IMR-90 (cell line): ENCODE measurements around the gene TNS1. TPM values are rescaled to one million over a fixed set of nuclear protein-coding genes. Genes with fewer than 3 reads are reported as not detected.

Experiments
- ATAC-seq: fragments of 200-7000 bp; cut with Tn5 transposase; 2 replicates; pipeline ENCODE4 v1.9.1; 2020; ENCODE audit warnings: low read depth, mild to moderate bottlenecking, moderate library complexity
- BruUV-seq: library from RNA; stranded (reverse); fragments of 400-500 nt; replicated peaks from 2 replicates; lab custom pipeline; 2021; lab: Mats Ljungman, UMichigan
- CTCF ChIA-PET: fragments of 300-600 bp; formaldehyde crosslinking; extraction: SDS; loops from one replicate; lab custom pipeline; 2021; ENCODE audit warnings: antibody characterized with exemption; lab: Yijun Ruan, JAX
- POLR2A ChIA-PET: fragments of 300-600 bp; sonication (Branson Sonifier 250); formaldehyde crosslinking; loops from one replicate; lab custom pipeline; 2022; ENCODE audit warnings: antibody characterized with exemption; ENCODE audit not compliant: unreplicated experiment; lab: Charles Lee
- DNase-seq: peaks from one replicate; pipeline ENCODE4 v3.0.0; 2013
- H2AFZ ChIP-seq: replicated peaks from 2 replicates; pipeline ENCODE3; 2013; ENCODE audit warnings: low read length, mild to moderate bottlenecking; ENCODE audit not compliant: poor library complexity
- H2AK5ac ChIP-seq: 2 replicates; pipeline ENCODE4 v1.6.1; 2013; ENCODE audit warnings: low read depth, low read length, inconsistent platforms
- H2AK9ac ChIP-seq: replicated peaks from 2 replicates; pipeline ENCODE3; 2013; ENCODE audit warnings: mild to moderate bottlenecking, low read depth, low read length, moderate library complexity; ENCODE audit not compliant: poor library complexity
- H2BK120ac ChIP-seq: 2 replicates; pipeline ENCODE4 v1.6.1; 2013; ENCODE audit warnings: low read depth, low read length, inconsistent platforms
- H2BK15ac ChIP-seq: 3 replicates; pipeline ENCODE4 v1.6.1; 2013; ENCODE audit warnings: low read depth, low read length, inconsistent platforms
- H2BK20ac ChIP-seq: 2 replicates; pipeline ENCODE4 v1.6.1; 2013; ENCODE audit warnings: low read depth, mild to moderate bottlenecking, inconsistent platforms, low read length, moderate library complexity
- H2BK5ac ChIP-seq: 2 replicates; pipeline ENCODE4 v1.6.1; 2013; ENCODE audit warnings: mild to moderate bottlenecking, low read depth, low read length, inconsistent platforms; ENCODE audit not compliant: poor library complexity, severe bottlenecking
- H3K14ac ChIP-seq: replicated peaks from 2 replicates; pipeline ENCODE4 v1.6.1; 2013; ENCODE audit warnings: low read depth, low read length, inconsistent platforms
- H3K18ac ChIP-seq: 2 replicates; pipeline ENCODE4 v1.6.1; 2013; ENCODE audit warnings: low read depth, low read length, control low read depth
- H3K23ac ChIP-seq: 2 replicates; pipeline ENCODE4 v1.6.1; 2013; ENCODE audit warnings: low read depth, low read length, inconsistent platforms
- H3K27ac ChIP-seq: 2 replicates; pipeline ENCODE4 v1.5.1; 2013; ENCODE audit warnings: mild to moderate bottlenecking, control low read depth, low read length; ENCODE audit not compliant: insufficient read depth
- H3K27me3 ChIP-seq: 2 replicates; pipeline ENCODE4 v1.6.1; 2013; ENCODE audit warnings: low read length; ENCODE audit not compliant: control insufficient read depth, insufficient read depth
- H3K36me3 ChIP-seq: 2 replicates; pipeline ENCODE4 v1.6.1; 2013; ENCODE audit warnings: low read length, mixed read lengths; ENCODE audit not compliant: control insufficient read depth, insufficient read depth
- H3K4ac ChIP-seq: 2 replicates; pipeline ENCODE4 v1.6.1; 2013; ENCODE audit warnings: low read depth, low read length, inconsistent platforms
- H3K4me1 ChIP-seq: 2 replicates; pipeline ENCODE4 v1.6.1; 2013; ENCODE audit warnings: low read length, mixed read lengths; ENCODE audit not compliant: control insufficient read depth, insufficient read depth
- H3K4me2 ChIP-seq: 2 replicates; pipeline ENCODE4 v1.6.1; 2013; ENCODE audit warnings: low read depth, mild to moderate bottlenecking, control low read depth, low read length, moderate library complexity
- H3K4me3 ChIP-seq: 2 replicates; pipeline ENCODE4 v1.5.1; 2013; ENCODE audit warnings: low read depth, mild to moderate bottlenecking, control low read depth, low read length, moderate library complexity; ENCODE audit not compliant: insufficient read depth
- H3K56ac ChIP-seq: 2 replicates; pipeline ENCODE4 v1.6.1; 2013; ENCODE audit warnings: low read length, inconsistent platforms; ENCODE audit not compliant: insufficient read depth; ENCODE audit errors: extremely low read depth
- H3K79me1 ChIP-seq, 2 experiments: 2 replicates each; pipeline ENCODE4 v1.6.1; 2013; ENCODE audit warnings: low read length in 2 of 2, inconsistent platforms in 1 of 2, low read depth in 1 of 2
- H3K9ac ChIP-seq: 2 replicates; pipeline ENCODE4 v1.6.1; 2013; ENCODE audit warnings: low read depth, low read length, control low read depth
- H3K9me1 ChIP-seq: 2 replicates; pipeline ENCODE4 v1.6.1; 2013; ENCODE audit warnings: low read length, inconsistent platforms; ENCODE audit not compliant: insufficient read depth
- H3K9me3 ChIP-seq: 2 replicates; pipeline ENCODE4 v1.6.1; 2013; ENCODE audit warnings: low read length; ENCODE audit not compliant: control insufficient read depth, insufficient read depth
- H4K20me1 ChIP-seq: 2 replicates; pipeline ENCODE4 v1.6.1; 2013; ENCODE audit warnings: low read length, inconsistent platforms; ENCODE audit not compliant: insufficient read depth
- H4K5ac ChIP-seq: 2 replicates; pipeline ENCODE4 v1.6.1; 2013; ENCODE audit warnings: mild to moderate bottlenecking, low read depth, low read length, control low read depth
- H4K8ac ChIP-seq, 2 experiments: 2 replicates each; pipeline ENCODE4 v1.6.1; 2013; ENCODE audit warnings: low read depth in 2 of 2, low read length in 2 of 2, control low read depth in 1 of 2, inconsistent platforms in 1 of 2
- H4K91ac ChIP-seq: 2 replicates; pipeline ENCODE4 v1.6.1; 2013; ENCODE audit warnings: low read depth, low read length, inconsistent platforms; ENCODE audit not compliant: insufficient read depth
- BHLHE40 ChIP-seq: fragments of 150-350 bp; IDR thresholded peaks from 2 replicates; pipeline ENCODE4 v1.6.1; 2016; ENCODE audit warnings: mild to moderate bottlenecking, low read depth, low read length
- CEBPB ChIP-seq: IDR thresholded peaks from 2 replicates; pipeline ENCODE4 v1.6.1; 2012; ENCODE audit warnings: low read depth, low read length, improper control_type of control experiment
- CHD1 ChIP-seq: IDR thresholded peaks from 2 replicates; pipeline ENCODE4 v1.6.1; 2012; ENCODE audit warnings: low read depth, low read length, improper control_type of control experiment
- CTCF ChIP-seq: conservative IDR thresholded peaks from 2 replicates; pipeline ENCODE4 v1.5.1; 2012; ENCODE audit warnings: mild to moderate bottlenecking, low read depth, low read length, improper control_type of control experiment
- ELK1 ChIP-seq: fragments of 150-350 bp; IDR thresholded peaks from 2 replicates; pipeline ENCODE4 v1.6.1; 2016; ENCODE audit warnings: low read depth, mild to moderate bottlenecking, low read length, moderate library complexity, borderline replicate concordance
- FOS ChIP-seq: fragments of 150-350 bp; IDR thresholded peaks from 2 replicates; pipeline ENCODE4 v1.6.1; 2016; ENCODE audit warnings: low read depth, low read length
- MAFK ChIP-seq: IDR thresholded peaks from 2 replicates; pipeline ENCODE4 v1.6.1; 2012; ENCODE audit warnings: low read depth, low read length, improper control_type of control experiment
- MAZ ChIP-seq: IDR thresholded peaks from 2 replicates; pipeline ENCODE4 v1.6.1; 2012; ENCODE audit warnings: low read depth, mild to moderate bottlenecking, low read length, improper control_type of control experiment, moderate library complexity, borderline replicate concordance
- NFE2L2 ChIP-seq: fragments of 150-350 bp; IDR thresholded peaks from 2 replicates; pipeline ENCODE4 v1.6.1; 2016; ENCODE audit warnings: low read depth, mild to moderate bottlenecking, low read length
- POLR2A ChIP-seq: IDR thresholded peaks from 2 replicates; pipeline ENCODE4 v1.6.1; 2012; ENCODE audit warnings: mild to moderate bottlenecking, low read depth, low read length
- RAD21 ChIP-seq: IDR thresholded peaks from 2 replicates; pipeline ENCODE4 v1.6.1; 2012; ENCODE audit warnings: low read length, improper control_type of control experiment
- SMC3 ChIP-seq: fragments of 150-350 bp; IDR thresholded peaks from 2 replicates; pipeline ENCODE4 v1.6.1; 2016; ENCODE audit warnings: low read depth, mild to moderate bottlenecking, antibody characterized with exemption, low read length, moderate library complexity
- USF2 ChIP-seq: fragments of 150-350 bp; IDR thresholded peaks from 2 replicates; pipeline ENCODE4 v1.6.1; 2017; ENCODE audit warnings: mild to moderate bottlenecking, antibody characterized with exemption, low read length, low read depth
- WGBS, 2 experiments: methylation state at CpG; one replicate each; pipeline versions ENCODE4 v1.1.5 to v1.1.7; 2013; ENCODE audit warnings: missing lambda C conversion rate in 2 of 2; ENCODE audit not compliant: insufficient read length in 1 of 2; ENCODE audit errors: extremely low coverage in 2 of 2; 5-methylcytosine and 5-hydroxymethylcytosine counted together
- dilution Hi-C: fragments of 300-500 bp; cut with HindIII; formaldehyde crosslinking; loops from one replicate; pipeline ENCODE4 v1.14.3; 2018; ENCODE audit warnings: low sequenced_read_pairs; ENCODE audit not compliant: unreplicated experiment
- in situ Hi-C: fragments of 300-500 bp; cut with MboI; formaldehyde crosslinking; loops from 3 replicates; pipeline ENCODE4 v1.14.3; 2019; ENCODE audit warnings: low sequenced_read_pairs, inconsistent platforms, mixed read lengths
- intact Hi-C: fragments of 100-400 bp; cut with micrococcal nuclease; formaldehyde crosslinking; loops from 2 replicates; pipeline ENCODE4 v1.10.0; 2022
- polyA plus RNA-seq, 3 experiments: library from polyadenylated mRNA; depleted of rRNA; stranded (reverse); fragments of >200 nt; gene quantifications; 2 replicates each; pipeline ENCODE4 v1.2.3, GENCODE V29; 2012; ENCODE audit warnings: low replicate concordance in 1 of 3
- total RNA-seq: library from RNA; depleted of rRNA; stranded (reverse); fragments of >200 nt; gene quantifications from 2 replicates; pipeline ENCODE4 v1.2.3, GENCODE V29; 2012

TNS1 gene
- total and polyA plus RNA-seq, 2 of the 4 experiments (the other 2 are of a cell fraction), result 41.1 to 45.2 TPM

GRCh38 chr2:217976301-217976700 lies 26.5 kb downstream of the TNS1 start:
- Histone ChIP-seq H4K8ac (no peak overlapping the region), H3K36me3 (peaks cover 26% of the 10 kb centered on the region; the same call in 1 of the 2 replicates), H2AK5ac (no peak overlapping the region), H3K14ac (no peak overlapping the region), H3K9me3 (no peaks in the 10 kb centered on the region), H3K27me3 (no peaks in the 10 kb centered on the region), H2AFZ (no peak overlapping the region), H4K5ac (no peak overlapping the region), H3K9ac (no peak overlapping the region), H3K56ac (no peak overlapping the region), H3K27ac (no peak overlapping the region), H2BK20ac (no peak overlapping the region), H3K79me1 (peaks cover 16 to 66% of the 10 kb centered on the region in 2 experiments; a peak in 3 of 4 replicates), H2AK9ac (no peak overlapping the region), H2BK15ac (no peak overlapping the region), H4K91ac (no peak overlapping the region), H2BK5ac (no peak overlapping the region), H3K4me1 (peaks cover 26% of the 10 kb centered on the region), H3K9me1 (peaks cover 18% of the 10 kb centered on the region; the same call in 1 of the 2 replicates), H3K4ac (no peak overlapping the region), H3K23ac (no peak overlapping the region), H2BK120ac (no peak overlapping the region), H3K4me3 (no peak overlapping the region), H4K20me1 (peaks cover 11% of the 10 kb centered on the region; the same call in 1 of the 2 replicates), H3K4me2 (no peak overlapping the region), H3K18ac (no peak overlapping the region)
- dilution Hi-C loops, result no loop called here
- ATAC-seq, result no peak
- intact Hi-C loops, result no loop called here
- in situ Hi-C loops, result no loop called here
- ChIA-PET CTCF (no interaction called here), POLR2A (no interaction called here)
- TF ChIP-seq USF2 (no peak), RAD21 (no peak), CTCF (no peak), NFE2L2 (no peak), CEBPB (no peak), CHD1 (no peak), BHLHE40 (no peak), SMC3 (no peak), MAZ (no peak), ELK1 (no peak), FOS (no peak), POLR2A (no peak), MAFK (no peak)
- DNase-seq, result no peak
- WGBS, 2 experiments, result 100% methylated on average over 3 of the region's 6 CpGs; no CpG with 5 or more reads in 1 of the 2 experiments
- no TSS peak for BruUV-seq
